PC-9 (cell line): Measurements from ENCODE around the gene ERAP2. TPM values are rescaled to one million over a fixed set of nuclear protein-coding genes. Genes with fewer than 3 reads are reported as not detected.

Experiments used
- BruUV-seq: library from RNA; stranded (reverse); fragments of 400-500 nt; replicated peaks from 2 replicates; lab custom pipeline; 2021; lab: Mats Ljungman, UMichigan
- CTCF ChIA-PET: fragments of 300-600 bp; sonication (Branson Sonifier 250); formaldehyde crosslinking; loops from one replicate; lab custom pipeline; 2022; ENCODE audit warnings: antibody characterized with exemption; lab: Charles Lee
- POLR2A ChIA-PET: fragments of 300-600 bp; sonication (Branson Sonifier 250); formaldehyde crosslinking; loops from one replicate; lab custom pipeline; 2022; ENCODE audit warnings: antibody characterized with exemption; ENCODE audit not compliant: unreplicated experiment; lab: Charles Lee
- DNase-seq, 2 experiments: peaks; one replicate each; pipeline versions ENCODE4 v3.0.0 to v3.0.0-alpha.2; 2015 to 2022; ENCODE audit warnings: mixed read lengths in 1 of 2
- H2AFZ ChIP-seq: fragments of 200-600 bp; sonication (generic); 2 replicates; pipeline ENCODE4 v1.8.1; 2017; ENCODE audit warnings: antibody characterized with exemption
- H3F3A ChIP-seq: fragments of 200-600 bp; sonication (generic); 2 replicates; pipeline ENCODE4 v1.8.1; 2017; ENCODE audit warnings: antibody characterized with exemption, mild to moderate bottlenecking, low read depth; ENCODE audit not compliant: insufficient read depth
- H3K27ac ChIP-seq: fragments of 200-600 bp; sonication (generic); 2 replicates; pipeline ENCODE4 v1.6.1; 2016; ENCODE audit warnings: mixed run types
- H3K27me3 ChIP-seq: fragments of 200-600 bp; sonication (generic); 2 replicates; pipeline ENCODE4 v1.6.1; 2016; ENCODE audit warnings: low read depth, mixed run types; ENCODE audit not compliant: insufficient read depth
- H3K36me3 ChIP-seq: fragments of 200-600 bp; sonication (generic); 2 replicates; pipeline ENCODE4 v1.6.1; 2016; ENCODE audit warnings: low read depth, mixed run types
- H3K4me1 ChIP-seq: fragments of 200-600 bp; sonication (generic); replicated peaks from 2 replicates; pipeline ENCODE4 v1.6.1; 2016; ENCODE audit warnings: mixed run types; ENCODE audit not compliant: insufficient read depth
- H3K4me2 ChIP-seq: fragments of 200-600 bp; sonication (generic); 2 replicates; pipeline ENCODE4 v1.6.1; 2017; ENCODE audit warnings: mixed run types
- H3K4me3 ChIP-seq: fragments of 200-600 bp; sonication (generic); 2 replicates; pipeline ENCODE4 v1.6.1; 2016; ENCODE audit warnings: mixed run types
- H3K79me2 ChIP-seq: fragments of 200-600 bp; sonication (generic); 2 replicates; pipeline ENCODE4 v1.6.1; 2017; ENCODE audit warnings: low read depth, mixed run types
- H3K9me2 ChIP-seq: fragments of 200-600 bp; sonication (generic); 2 replicates; pipeline ENCODE4 v1.8.1; 2017; ENCODE audit warnings: mild to moderate bottlenecking; ENCODE audit not compliant: insufficient read depth
- H3K9me3 ChIP-seq: fragments of 200-600 bp; sonication (generic); 2 replicates; pipeline ENCODE4 v1.8.1; 2016; ENCODE audit warnings: low read depth; ENCODE audit not compliant: insufficient read depth
- H4K20me1 ChIP-seq: fragments of 200-600 bp; sonication (generic); 2 replicates; pipeline ENCODE4 v1.8.1; 2017; ENCODE audit not compliant: insufficient read depth
- CTCF ChIP-seq: fragments of 200-600 bp; sonication (generic); conservative IDR thresholded peaks from 2 replicates; pipeline ENCODE4 v1.6.1; 2017; ENCODE audit warnings: mixed run types, antibody characterized with exemption, mild to moderate bottlenecking, moderate library complexity
- EZH2 ChIP-seq: fragments of 200-600 bp; sonication (generic); IDR thresholded peaks from 2 replicates; pipeline ENCODE4 v1.8.0; 2017; ENCODE audit warnings: antibody characterized with exemption, low read depth
- intact Hi-C: fragments of 100-400 bp; cut with micrococcal nuclease; formaldehyde crosslinking; loops from one replicate; pipeline ENCODE4 v1.10.0; 2022; ENCODE audit not compliant: unreplicated experiment
- total RNA-seq: library from RNA; stranded (reverse); gene quantifications from 2 replicates; pipeline ENCODE4 v1.2.3, GENCODE V29; 2021

The ERAP2 gene
- total RNA-seq, 1 experiment from 2014 or later: 48.2 TPM

DNA sequence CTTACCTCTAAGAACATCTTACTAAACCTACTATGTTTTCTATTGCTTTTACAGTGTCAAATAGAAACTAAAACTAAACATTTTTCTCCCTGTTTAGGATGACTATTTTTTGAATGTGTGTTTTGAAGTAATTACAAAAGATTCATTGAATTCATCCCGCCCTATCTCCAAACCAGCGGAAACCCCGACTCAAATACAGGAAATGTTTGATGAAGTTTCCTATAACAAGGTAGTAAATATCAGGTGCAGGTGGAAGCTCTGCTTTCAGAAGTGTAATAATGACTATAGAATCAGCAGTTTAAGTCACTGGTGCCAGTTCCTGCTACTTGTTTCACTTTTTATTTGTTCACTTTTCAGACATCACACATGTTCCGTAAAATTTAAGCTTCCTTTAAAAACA lies 20.0 kb downstream of the ERAP2 start:
- H3K9me3 ChIP-seq: no peaks in the 10 kb centered on the region
- H3K27me3 ChIP-seq: no peaks in the 10 kb centered on the region
- TF ChIP-seq EZH2 (no peak), CTCF (no peak)
- no peaks in the 10 kb centered on the region for H3K36me3 ChIP-seq
- no peaks in the 10 kb centered on the region for H3F3A ChIP-seq
- CTCF ChIA-PET: no interaction called here
- H3K4me1 ChIP-seq: no peaks in the 10 kb centered on the region
- H2AFZ ChIP-seq: no peak overlapping the region
- BruUV-seq: no TSS peak
- no peak overlapping the region for H3K27ac ChIP-seq
- no peaks in the 10 kb centered on the region for H3K79me2 ChIP-seq
- no peak overlapping the region for H3K4me2 ChIP-seq
- DNase-seq: no peak
- no peaks in the 10 kb centered on the region for H4K20me1 ChIP-seq
- no peak overlapping the region for H3K4me3 ChIP-seq
- POLR2A ChIA-PET: no interaction called here
- H3K9me2 ChIP-seq: no peaks in the 10 kb centered on the region; the same call in 1 of the 2 replicates
- intact Hi-C loops: no loop called here

DNA sequence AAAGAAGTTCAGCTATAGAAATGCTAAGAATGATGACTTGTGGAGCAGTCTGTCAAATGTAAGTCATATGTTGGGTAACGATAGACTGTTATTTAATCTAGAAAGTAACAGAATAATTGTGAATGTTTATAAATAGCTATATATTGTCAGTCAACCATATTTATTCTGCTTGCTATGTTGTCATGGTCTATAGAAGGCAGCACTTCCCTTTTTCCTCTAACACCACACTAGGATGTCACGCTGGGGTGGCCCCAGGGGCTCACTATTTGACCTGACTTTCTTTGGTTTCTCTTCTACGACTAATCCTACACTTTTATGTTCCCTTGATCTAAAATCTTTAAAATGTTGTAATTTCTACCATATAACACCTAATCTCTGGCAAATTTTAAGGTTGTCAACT lies 20.5 kb downstream of the ERAP2 start:
- H4K20me1 ChIP-seq: no peaks in the 10 kb centered on the region
- TF ChIP-seq EZH2 (no peak), CTCF (no peak)
- no TSS peak for BruUV-seq
- H3K36me3 ChIP-seq: no peaks in the 10 kb centered on the region
- H3K9me3 ChIP-seq: no peaks in the 10 kb centered on the region
- H3K4me2 ChIP-seq: no peak overlapping the region
- POLR2A ChIA-PET: no interaction called here
- H3K27ac ChIP-seq: no peak overlapping the region
- H3F3A ChIP-seq: no peaks in the 10 kb centered on the region
- no peak overlapping the region for H3K4me3 ChIP-seq
- H2AFZ ChIP-seq: no peak overlapping the region
- CTCF ChIA-PET: no interaction called here
- peaks cover 4% of the 10 kb centered on the region for H3K4me1 ChIP-seq
- no peaks in the 10 kb centered on the region for H3K27me3 ChIP-seq
- no peak for DNase-seq
- intact Hi-C loops: no loop called here
- H3K79me2 ChIP-seq: no peaks in the 10 kb centered on the region
- H3K9me2 ChIP-seq: no peaks in the 10 kb centered on the region; the same call in 1 of the 2 replicates

DNA sequence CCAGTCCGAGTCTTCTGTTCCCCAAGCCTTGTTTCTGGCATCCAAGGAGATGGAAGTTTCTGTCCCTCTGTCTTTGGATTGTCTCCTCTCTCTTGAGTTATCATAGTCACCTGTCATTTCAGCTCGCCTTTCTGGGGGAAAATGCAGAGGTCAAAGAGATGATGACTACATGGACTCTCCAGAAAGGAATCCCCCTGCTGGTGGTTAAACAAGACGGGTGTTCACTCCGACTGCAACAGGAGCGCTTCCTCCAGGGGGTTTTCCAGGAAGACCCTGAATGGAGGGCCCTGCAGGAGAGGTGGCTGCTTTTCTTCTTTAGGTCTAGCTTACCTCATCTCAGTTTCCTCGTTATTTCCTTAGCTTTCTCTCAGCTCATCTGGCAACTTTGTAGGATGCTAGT lies 25.1 kb downstream of the ERAP2 start:
- Histone ChIP-seq H3K36me3 (no peaks in the 10 kb centered on the region), H3K4me2 (peak overlapping the region; percentile 41), H2AFZ (no peak overlapping the region; the same call in 1 of the 2 replicates), H3K9me2 (no peaks in the 10 kb centered on the region), H3K4me1 (peaks cover 11% of the 10 kb centered on the region), H3K27ac (no peak overlapping the region), H3K79me2 (no peaks in the 10 kb centered on the region), H3F3A (no peaks in the 10 kb centered on the region), H3K4me3 (no peak overlapping the region), H3K9me3 (no peaks in the 10 kb centered on the region), H3K27me3 (no peaks in the 10 kb centered on the region), H4K20me1 (no peaks in the 10 kb centered on the region)
- intact Hi-C loops: no loop called here
- POLR2A ChIA-PET: no interaction called here
- TF ChIP-seq CTCF (no peak), EZH2 (no peak)
- CTCF ChIA-PET: no interaction called here
- no TSS peak for BruUV-seq
- no peak for DNase-seq
